Type B pancreatic cell (in vitro differentiated cells): ENCODE measurements around the gene ATF7IP2. TPM values are rescaled to one million over a fixed set of nuclear protein-coding genes. Genes with fewer than 3 reads are reported as not detected.
"Not testable (repeated sequence)": the region's sequence is repeated elsewhere in the genome, so short reads cannot be mapped to it uniquely, and the experiment has no call there.

Source experiments
- DNase-seq: peaks from one replicate; pipeline ENCODE4 v3.0.0; 2021; ENCODE audit warnings: mixed read lengths; ENCODE audit not compliant: unreplicated experiment; ENCODE audit errors: extremely low spot score
- H3K27ac Mint-ChIP-seq: 2 replicates; pipeline ENCODE4 v1.8.0; 2021; ENCODE audit warnings: mild to moderate bottlenecking, mixed read lengths
- H3K27me3 Mint-ChIP-seq: 2 replicates; pipeline ENCODE4 v1.8.0; 2021; ENCODE audit warnings: mixed read lengths
- H3K36me3 Mint-ChIP-seq: 2 replicates; pipeline ENCODE4 v1.8.0; 2021; ENCODE audit warnings: mixed read lengths
- H3K4me1 Mint-ChIP-seq: one replicate; pipeline ENCODE4 v1.8.0; 2021; ENCODE audit warnings: mixed read lengths; ENCODE audit not compliant: unreplicated experiment
- H3K4me3 Mint-ChIP-seq: 2 replicates; pipeline ENCODE4 v1.8.0; 2021; ENCODE audit warnings: mild to moderate bottlenecking, mixed read lengths
- H3K9me3 Mint-ChIP-seq: 2 replicates; pipeline ENCODE4 v1.8.0; 2021; ENCODE audit warnings: mixed read lengths
- total RNA-seq: library from RNA; stranded (reverse); gene quantifications from 2 replicates; pipeline ENCODE4 v1.2.1, GENCODE V29; 2021; ENCODE audit warnings: low replicate concordance
- TF ChIP-seq, protein P1 (sequence below): fragments of 200-600 bp; sonication (generic); conservative IDR thresholded peaks from 2 replicates; pipeline ENCODE4 v1.5.0; 2021; ENCODE audit warnings: antibody characterized with exemption, mild to moderate bottlenecking

The ATF7IP2 gene
- total RNA-seq, 1 donor from 2014 or later: 27.5 TPM

DNA sequence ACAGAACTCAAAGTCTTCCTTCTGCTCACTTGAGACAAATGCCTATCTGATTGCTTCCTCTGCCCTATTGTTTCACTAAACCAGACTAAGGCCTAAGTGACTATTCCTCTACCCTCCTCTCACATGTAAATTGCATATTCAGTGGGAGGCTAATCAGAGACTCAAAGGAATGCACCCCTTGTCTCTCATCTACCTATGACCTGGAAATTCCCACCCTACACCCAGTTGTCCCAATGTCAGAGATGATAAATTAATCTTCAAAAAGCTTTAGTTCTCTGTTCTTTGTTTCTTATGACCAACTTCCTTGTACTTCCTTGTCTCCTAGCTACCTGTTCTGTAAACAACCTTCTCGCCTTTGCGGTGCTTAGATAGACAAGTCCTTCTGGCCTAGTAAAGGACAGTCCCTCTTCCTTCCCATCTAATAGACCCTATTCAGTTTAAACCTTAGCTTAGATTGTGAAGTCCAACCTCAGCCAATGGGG is 118.6 kb downstream of the ATF7IP2 start:
- H3K4me3 Mint-ChIP-seq: no peak overlapping the region
- no peaks in the 10 kb centered on the region for H3K27me3 Mint-ChIP-seq
- H3K4me1 Mint-ChIP-seq: peaks cover 8% of the 10 kb centered on the region
- H3K36me3 Mint-ChIP-seq: no peaks in the 10 kb centered on the region
- peaks cover 9% of the 10 kb centered on the region for H3K9me3 Mint-ChIP-seq
- no peak for DNase-seq
- TF ChIP-seq, protein P1, sequence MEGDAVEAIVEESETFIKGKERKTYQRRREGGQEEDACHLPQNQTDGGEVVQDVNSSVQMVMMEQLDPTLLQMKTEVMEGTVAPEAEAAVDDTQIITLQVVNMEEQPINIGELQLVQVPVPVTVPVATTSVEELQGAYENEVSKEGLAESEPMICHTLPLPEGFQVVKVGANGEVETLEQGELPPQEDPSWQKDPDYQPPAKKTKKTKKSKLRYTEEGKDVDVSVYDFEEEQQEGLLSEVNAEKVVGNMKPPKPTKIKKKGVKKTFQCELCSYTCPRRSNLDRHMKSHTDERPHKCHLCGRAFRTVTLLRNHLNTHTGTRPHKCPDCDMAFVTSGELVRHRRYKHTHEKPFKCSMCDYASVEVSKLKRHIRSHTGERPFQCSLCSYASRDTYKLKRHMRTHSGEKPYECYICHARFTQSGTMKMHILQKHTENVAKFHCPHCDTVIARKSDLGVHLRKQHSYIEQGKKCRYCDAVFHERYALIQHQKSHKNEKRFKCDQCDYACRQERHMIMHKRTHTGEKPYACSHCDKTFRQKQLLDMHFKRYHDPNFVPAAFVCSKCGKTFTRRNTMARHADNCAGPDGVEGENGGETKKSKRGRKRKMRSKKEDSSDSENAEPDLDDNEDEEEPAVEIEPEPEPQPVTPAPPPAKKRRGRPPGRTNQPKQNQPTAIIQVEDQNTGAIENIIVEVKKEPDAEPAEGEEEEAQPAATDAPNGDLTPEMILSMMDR: no peak
- peak overlapping the region; percentile 76 for H3K27ac Mint-ChIP-seq

DNA sequence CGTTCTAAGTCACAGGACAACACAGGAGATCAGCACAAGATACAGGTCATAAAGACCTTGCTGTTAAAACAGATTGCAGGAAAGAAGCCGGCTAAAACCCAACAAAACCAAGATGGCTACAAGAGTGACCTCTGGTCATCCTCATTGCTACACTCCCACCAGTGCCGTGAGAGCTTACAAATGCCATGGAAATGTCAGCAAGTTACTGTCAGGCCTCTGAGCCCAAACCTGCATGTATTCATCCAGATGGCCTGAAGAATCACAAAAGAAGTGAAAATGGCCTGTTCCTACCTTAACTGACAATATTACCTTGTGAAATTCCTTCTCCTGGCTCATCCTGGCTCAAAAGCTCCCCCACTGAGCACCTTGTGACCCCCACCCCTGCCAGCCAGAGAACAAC is 119.4 kb downstream of the ATF7IP2 start:
- H3K36me3 Mint-ChIP-seq, H3K4me3 Mint-ChIP-seq, H3K27me3 Mint-ChIP-seq, DNase-seq, H3K9me3 Mint-ChIP-seq: not testable (repeated sequence)
- Mint-ChIP-seq H3K27ac (peak overlapping the region; percentile 76), H3K4me1 (peaks cover 12% of the 10 kb centered on the region)

DNA sequence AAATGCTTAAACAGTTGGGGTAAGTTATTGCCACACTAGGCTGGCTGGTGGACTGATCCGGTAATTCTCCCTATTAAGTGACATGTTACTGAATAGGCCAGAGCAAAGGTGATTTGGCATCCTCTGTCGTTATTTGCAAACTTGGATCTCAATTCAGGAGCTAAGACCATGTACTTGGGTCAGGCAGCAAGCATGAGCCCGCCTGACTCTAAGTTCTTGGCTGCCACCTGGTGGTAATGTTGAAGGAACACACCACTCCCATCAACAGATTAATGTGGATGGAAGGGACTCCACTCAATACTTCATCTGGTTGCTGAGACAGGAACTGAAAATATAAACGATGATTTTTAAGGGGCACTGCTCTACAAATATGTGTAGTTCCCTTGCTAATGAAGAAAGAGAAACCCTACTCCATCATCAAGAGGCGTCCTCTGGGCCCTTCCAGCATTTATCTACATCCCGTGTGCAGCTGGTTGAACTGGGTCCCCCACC is 123.7 kb downstream of the ATF7IP2 start:
- Mint-ChIP-seq H3K27me3 (peaks cover 3% of the 10 kb centered on the region), H3K4me3 (no peak overlapping the region), H3K36me3 (no peaks in the 10 kb centered on the region), H3K4me1 (peaks cover 11% of the 10 kb centered on the region), H3K9me3 (peaks cover 5% of the 10 kb centered on the region), H3K27ac (peak overlapping the region; percentile 24)
- no peak for DNase-seq
- TF ChIP-seq, protein P1: peak; percentile 87

GRCh38 chr16:10510279-10510678 is 124.4 kb downstream of the ATF7IP2 start:
- H3K27ac Mint-ChIP-seq: no peak overlapping the region

DNA sequence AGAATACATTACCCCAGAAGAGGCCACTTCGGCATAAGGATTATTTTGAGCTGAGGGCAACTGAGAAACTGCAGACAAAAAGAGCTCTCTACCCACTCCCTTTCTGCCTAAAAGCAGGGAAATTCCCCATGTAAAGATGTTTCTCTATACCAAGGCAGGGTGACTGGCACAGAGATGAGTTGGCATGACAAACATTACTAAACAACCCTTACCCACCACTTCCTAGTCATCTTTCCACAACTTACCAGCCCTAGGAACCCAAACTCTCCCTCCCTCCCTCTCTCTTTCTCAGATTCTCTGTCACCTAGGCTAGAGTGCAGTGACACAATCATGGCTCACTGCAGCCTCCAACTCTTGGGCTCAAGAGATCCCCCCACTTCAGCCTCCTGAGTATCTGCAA is 126.0 kb downstream of the ATF7IP2 start:
- Mint-ChIP-seq H3K27me3 (peaks cover 3% of the 10 kb centered on the region), H3K9me3 (no peaks in the 10 kb centered on the region), H3K36me3 (no peaks in the 10 kb centered on the region), H3K27ac (no peak overlapping the region), H3K4me1 (peaks cover 10% of the 10 kb centered on the region), H3K4me3 (no peak overlapping the region)
- TF ChIP-seq, protein P1: no peak
- DNase-seq: no peak

More at GRCh38 chr16:10510279-10510678, 124.4 kb downstream of the ATF7IP2 start:
- H3K4me3 Mint-ChIP-seq: no peak overlapping the region
- H3K9me3 Mint-ChIP-seq: no peaks in the 10 kb centered on the region
- H3K4me1 Mint-ChIP-seq: peaks cover 10% of the 10 kb centered on the region
- no peaks in the 10 kb centered on the region for H3K36me3 Mint-ChIP-seq
- no peak for DNase-seq
- H3K27me3 Mint-ChIP-seq: peaks cover 3% of the 10 kb centered on the region
- TF ChIP-seq, protein P1: no peak

DNA sequence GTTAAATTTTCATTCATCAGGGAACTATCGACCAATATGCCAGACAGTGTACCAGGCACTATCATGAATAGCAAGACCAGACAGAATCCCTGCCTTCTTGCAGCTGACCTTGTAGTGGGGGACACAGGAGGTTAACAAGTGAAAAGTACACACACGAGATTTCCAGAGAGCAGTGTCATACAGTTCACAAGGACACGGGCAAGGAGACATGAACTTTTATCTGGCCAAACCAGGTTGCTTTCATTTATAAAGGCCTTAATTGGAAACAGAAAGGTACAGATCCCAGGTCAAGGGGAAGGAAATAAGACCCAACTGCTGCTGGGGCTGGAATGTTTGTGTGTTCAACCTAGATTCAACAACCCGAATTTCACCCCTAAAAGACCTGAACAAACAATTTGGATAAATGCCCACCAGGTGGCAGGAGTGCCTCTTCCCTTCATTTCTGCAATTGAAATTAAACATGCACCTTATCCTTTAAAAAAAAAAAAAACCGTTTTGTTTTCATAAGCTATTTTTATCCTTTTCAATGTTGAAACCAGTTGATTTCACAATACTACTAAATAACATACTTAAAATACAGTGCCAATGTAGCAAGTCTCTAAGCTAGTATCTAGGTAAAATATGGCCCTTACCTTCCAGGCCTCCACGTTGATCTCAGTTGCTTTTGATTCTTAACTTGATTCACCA is 128.7 kb downstream of the ATF7IP2 start:
- H3K27me3 Mint-ChIP-seq: peaks cover 3% of the 10 kb centered on the region
- no peak for DNase-seq
- H3K27ac Mint-ChIP-seq: no peak overlapping the region
- H3K9me3 Mint-ChIP-seq: no peaks in the 10 kb centered on the region
- TF ChIP-seq, protein P1: peak; percentile 87
- H3K36me3 Mint-ChIP-seq: no peaks in the 10 kb centered on the region
- peaks cover 8% of the 10 kb centered on the region for H3K4me1 Mint-ChIP-seq
- no peak overlapping the region for H3K4me3 Mint-ChIP-seq
